HepG2 (cell line): ENCODE results near the gene DNAJC28.

Experiments used
- AGO2 ChIP-seq: fragments of 200-400 bp; formaldehyde crosslinking; optimal IDR thresholded peaks from 2 replicates; pipeline ENCODE3; 2017; ENCODE audit warnings: mild to moderate bottlenecking, low read depth, low read length, moderate library complexity
- CTCF ChIP-seq: sonication (generic); formaldehyde crosslinking; IDR thresholded peaks from 2 replicates; pipeline ENCODE4 v1.5.0; 2020; ENCODE audit warnings: mild to moderate bottlenecking, missing genetic modification reagents, moderate library complexity
- EZH2 ChIP-seq: conservative IDR thresholded peaks from 2 replicates; pipeline ENCODE4 v1.6.1; 2012; ENCODE audit warnings: mild to moderate bottlenecking, low read depth, low read length, moderate library complexity
- KLF11 ChIP-seq: IDR thresholded peaks from 2 replicates; pipeline ENCODE4 v1.6.1; 2016; ENCODE audit warnings: missing compliant biosample characterization
- PLRG1 ChIP-seq: fragments of 450-650 bp; conservative IDR thresholded peaks from 2 replicates; pipeline ENCODE4 v1.6.1; 2016
- RFX5 ChIP-seq: IDR thresholded peaks from 2 replicates; pipeline ENCODE4 v1.6.1; 2011; ENCODE audit warnings: low read depth, low read length, improper control_type of control experiment
- ZNF121 ChIP-seq: sonication (generic); formaldehyde crosslinking; IDR thresholded peaks from 2 replicates; pipeline ENCODE4 v1.5.0; 2020; ENCODE audit warnings: mild to moderate bottlenecking, missing genetic modification reagents
- ZNF274 ChIP-seq: sonication (generic); formaldehyde crosslinking; IDR thresholded peaks from 2 replicates; pipeline ENCODE4 v1.5.1; 2020; ENCODE audit warnings: mild to moderate bottlenecking, missing genetic modification reagents
- ZNF549 ChIP-seq: sonication (generic); formaldehyde crosslinking; IDR thresholded peaks from 2 replicates; pipeline ENCODE4 v1.5.0; 2020; ENCODE audit warnings: missing genetic modification reagents

- TF ChIP-seq CTCF (CRISPR knock-in tag) (no peak), ZNF549 (CRISPR knock-in tag) (no peak), AGO2 (no peak), KLF11 (CRISPR knock-in tag) (no peak), RFX5 (no peak), PLRG1 (no peak), EZH2 (no peak), ZNF274 (CRISPR knock-in tag) (no peak), ZNF121 (CRISPR knock-in tag) (peak; percentile 53; the same call in 1 of the 2 replicates)
Observed at GRCh38 chr21:33477066-33477465, 14.4 kb downstream of the DNAJC28 start.
